ENCODE data around the gene ATP6V0C. TPM values are rescaled to one million over a fixed set of nuclear protein-coding genes. Genes with fewer than 3 reads are reported as not detected.
"Not testable (repeated sequence)": the region's sequence is repeated elsewhere in the genome, so short reads cannot be mapped to it uniquely, and the experiment has no call there.

ATP6V0C gene
- total and polyA plus RNA-seq, 2 of the 13 experiments (the other 11 are each of a cell fraction or from before 2014, with no cell fraction given), result 10.4 to 20.1 TPM

- Histone ChIP-seq H3K4me2 (ENCODE audit: low read depth, low read length) (peak overlapping the region; percentile 61), H3K79me2 (ENCODE audit: insufficient read depth, low read length) (peaks cover 47% of the 10 kb centered on the region), H3K4me1 (ENCODE audit: insufficient read depth, low read length) (peaks cover 60% of the 10 kb centered on the region), H3K27ac (ENCODE audit: extremely low read length, insufficient read depth, low read length) (peak overlapping the region; percentile 63)
- H2AFZ ChIP-seq (ENCODE audit: low read length); H3K27me3 ChIP-seq (ENCODE audit: control insufficient read depth in 1 of 2, insufficient read depth in 2 of 2, low read length in 2 of 2); BruUV-seq (replicated peaks); ATAC-seq; in situ Hi-C loops (cut with HindIII; ENCODE audit: extremely low pct_ligation_motif_present, low pct_unique_long_range_greater_than_20kb); H3K36me3 ChIP-seq (replicated peaks in 1 of 2; ENCODE audit: control insufficient read depth in 1 of 2, insufficient read depth in 2 of 2, low read length in 2 of 2); H3K9me3 ChIP-seq (ENCODE audit: low read length); H3K4me3 ChIP-seq (replicated peaks in 1 of 3; ENCODE audit: insufficient read depth in 1 of 3, low read depth in 2 of 3, low read length in 3 of 3); CTCF ChIA-PET (ENCODE audit: low intra/inter-chr PET ratio, low total read pairs); H3K9ac ChIP-seq (ENCODE audit: insufficient read depth, low read depth, low read length); H4K20me1 ChIP-seq (ENCODE audit: insufficient read depth, low read length); DNase-seq (ENCODE audit: low spot score); intact Hi-C loops (cut with micrococcal nuclease; ENCODE audit: unreplicated experiment); FAIRE-seq: not testable (repeated sequence)
- TF ChIP-seq PHF5A (CRISPR knock-in tag; IDR thresholded peaks at IDR 0.05; ENCODE audit: low read depth, unreplicated experiment), result peak; percentile 5
- POLR2A ChIA-PET, result interaction anchor here (1.2 kb wide), 1 partner anchor 11 kb away, joined by 5 read pairs; no protein-coding TSS in a partner anchor
- 50% methylated on average over 1 of the region's 4 CpGs for WGBS (ENCODE audit: low lambda C conversion rate)
Measured at GRCh38 chr16:2540912-2541311, 27.2 kb downstream of the ATP6V0C start.

GRCh38 chr16:2541409-2541808 is 27.7 kb downstream of the ATP6V0C start:
- DNase-seq (ENCODE audit: low spot score) (peak; percentile 71), FAIRE-seq (peak; percentile 96), ATAC-seq (peak; percentile 78)
- H4K20me1 ChIP-seq (ENCODE audit: insufficient read depth, low read length); H2AFZ ChIP-seq (ENCODE audit: low read length); H3K27me3 ChIP-seq (ENCODE audit: control insufficient read depth in 1 of 2, insufficient read depth in 2 of 2, low read length in 2 of 2); H3K9ac ChIP-seq (ENCODE audit: insufficient read depth, low read depth, low read length); CTCF ChIA-PET (ENCODE audit: low intra/inter-chr PET ratio, low total read pairs); H3K9me3 ChIP-seq (ENCODE audit: low read length); intact Hi-C loops (cut with micrococcal nuclease; ENCODE audit: unreplicated experiment); in situ Hi-C loops (cut with HindIII; ENCODE audit: extremely low pct_ligation_motif_present, low pct_unique_long_range_greater_than_20kb); BruUV-seq (replicated peaks); H3K36me3 ChIP-seq (replicated peaks in 1 of 2; ENCODE audit: control insufficient read depth in 1 of 2, insufficient read depth in 2 of 2, low read length in 2 of 2); TF ChIP-seq NONO (IDR thresholded peaks at IDR 0.05): not testable (repeated sequence)
- H3K4me3 ChIP-seq (replicated peaks in 1 of 3; ENCODE audit: insufficient read depth in 1 of 3, low read depth in 2 of 3, low read length in 3 of 3), result peak overlapping the region in 1 of 3 experiments; percentile 40; a peak in 2 of 6 replicates
- peak overlapping the region; percentile 63 for H3K27ac ChIP-seq (ENCODE audit: extremely low read length, insufficient read depth, low read length)
- POLR2A ChIA-PET, result interaction anchor here (1.2 kb wide), 1 partner anchor 11 kb away, joined by 5 read pairs; no protein-coding TSS in a partner anchor
- peak overlapping the region; percentile 61 for H3K4me2 ChIP-seq (ENCODE audit: low read depth, low read length)
- H3K79me2 ChIP-seq (ENCODE audit: insufficient read depth, low read length), result peaks cover 51% of the 10 kb centered on the region
- H3K4me1 ChIP-seq (ENCODE audit: insufficient read depth, low read length), result peaks cover 60% of the 10 kb centered on the region
- 21% methylated on average over 6 of the region's 6 CpGs for WGBS (ENCODE audit: low lambda C conversion rate)
- TF ChIP-seq ZNF414 (CRISPR knock-in tag; IDR thresholded peaks at IDR 0.05), result 0 out of 2 replicates have a peak, but pooled peaks have one; percentile 22
- TF ChIP-seq ZNF280B (CRISPR knock-in tag; IDR thresholded peaks at IDR 0.05; ENCODE audit: borderline replicate concordance), result 0 out of 2 replicates have a peak, but pooled peaks have one; percentile 50
- peak; percentile 73; the same call in 1 of the 2 replicates for TF ChIP-seq ZNF292 (CRISPR knock-in tag; IDR thresholded peaks at IDR 0.05; ENCODE audit: borderline replicate concordance, low read depth)
- TF ChIP-seq MYC (CRISPR knock-in tag; IDR thresholded peaks at IDR 0.05; ENCODE audit: borderline replicate concordance), result peak; percentile 93
- peak; percentile 73; the same call in 1 of the 2 replicates for TF ChIP-seq NONO (CRISPR knock-in tag; conservative IDR thresholded peaks at IDR 0.05)
- peak; percentile 66; the same call in 1 of the 2 replicates for TF ChIP-seq AKAP8 (CRISPR knock-in tag; IDR thresholded peaks at IDR 0.05)
- TF ChIP-seq RXRB (CRISPR knock-in tag; IDR thresholded peaks at IDR 0.05; ENCODE audit: borderline replicate concordance), result peak; percentile 49; the same call in 1 of the 2 replicates
- peak; percentile 27; the same call in 1 of the 2 replicates for TF ChIP-seq THRA (CRISPR knock-in tag; IDR thresholded peaks at IDR 0.05; ENCODE audit: borderline replicate concordance)
- TF ChIP-seq CBX1 (IDR thresholded peaks at IDR 0.05; ENCODE audit: low read depth), result peak; percentile 23
- peak; percentile 91 for TF ChIP-seq HNF4A (CRISPR knock-in tag; IDR thresholded peaks at IDR 0.05)
- 0 out of 2 replicates have a peak, but pooled peaks have one; percentile 24 for TF ChIP-seq ZNF691 (CRISPR knock-in tag; IDR thresholded peaks at IDR 0.05; ENCODE audit: borderline replicate concordance, low read depth)
